Measurements from ENCODE around the gene SV2C.

Gene SV2C

GRCh38 chr5:76204713-76205112 lies 121.5 kb downstream of the SV2C start:
- no peaks in the 10 kb centered on the region for H3K27me3 ChIP-seq (ENCODE audit: low read length)
- no peak overlapping the region for H2AFZ ChIP-seq (ENCODE audit: low read depth, low read length, severe bottlenecking)
- H3K9me2 ChIP-seq (replicated peaks; ENCODE audit: insufficient read depth, low read length), result no peaks in the 10 kb centered on the region
- no peak overlapping the region for H3K4me2 ChIP-seq (ENCODE audit: low read depth, low read length, poor library complexity, severe bottlenecking)
- H4K20me1 ChIP-seq (ENCODE audit: low read depth, low read length), result no peaks in the 10 kb centered on the region
- TF ChIP-seq, protein P1, sequence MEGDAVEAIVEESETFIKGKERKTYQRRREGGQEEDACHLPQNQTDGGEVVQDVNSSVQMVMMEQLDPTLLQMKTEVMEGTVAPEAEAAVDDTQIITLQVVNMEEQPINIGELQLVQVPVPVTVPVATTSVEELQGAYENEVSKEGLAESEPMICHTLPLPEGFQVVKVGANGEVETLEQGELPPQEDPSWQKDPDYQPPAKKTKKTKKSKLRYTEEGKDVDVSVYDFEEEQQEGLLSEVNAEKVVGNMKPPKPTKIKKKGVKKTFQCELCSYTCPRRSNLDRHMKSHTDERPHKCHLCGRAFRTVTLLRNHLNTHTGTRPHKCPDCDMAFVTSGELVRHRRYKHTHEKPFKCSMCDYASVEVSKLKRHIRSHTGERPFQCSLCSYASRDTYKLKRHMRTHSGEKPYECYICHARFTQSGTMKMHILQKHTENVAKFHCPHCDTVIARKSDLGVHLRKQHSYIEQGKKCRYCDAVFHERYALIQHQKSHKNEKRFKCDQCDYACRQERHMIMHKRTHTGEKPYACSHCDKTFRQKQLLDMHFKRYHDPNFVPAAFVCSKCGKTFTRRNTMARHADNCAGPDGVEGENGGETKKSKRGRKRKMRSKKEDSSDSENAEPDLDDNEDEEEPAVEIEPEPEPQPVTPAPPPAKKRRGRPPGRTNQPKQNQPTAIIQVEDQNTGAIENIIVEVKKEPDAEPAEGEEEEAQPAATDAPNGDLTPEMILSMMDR (IDR thresholded peaks at IDR 0.05; ENCODE audit: insufficient read depth, low read length, poor library complexity, severe bottlenecking), result no peak
- TF ChIP-seq EZH2phosphoT487 (conservative IDR thresholded peaks at IDR 0.05; ENCODE audit: low read length), result no peak
- no peaks in the 10 kb centered on the region for H3K79me2 ChIP-seq (ENCODE audit: insufficient read depth, low read length)
- no peak overlapping the region for H3K9ac ChIP-seq (ENCODE audit: low read length)
- H3K36me3 ChIP-seq (ENCODE audit: low read length), result no peaks in the 10 kb centered on the region
- H3K4me3 ChIP-seq (ENCODE audit: insufficient read depth, low read length, poor library complexity, severe bottlenecking), result no peak overlapping the region
- H3K27ac ChIP-seq (ENCODE audit: low read depth, low read length), result no peak overlapping the region
- H3F3A ChIP-seq (ENCODE audit: insufficient read depth), result no peaks in the 10 kb centered on the region
- no peaks in the 10 kb centered on the region for H3K9me3 ChIP-seq (ENCODE audit: insufficient read depth, low read length)

GRCh38 chr5:76207120-76207519 lies 123.9 kb downstream of the SV2C start:
- Histone ChIP-seq H3K27me3 (ENCODE audit: low read length) (no peaks in the 10 kb centered on the region), H3K79me2 (ENCODE audit: insufficient read depth, low read length) (no peaks in the 10 kb centered on the region), H3F3A (ENCODE audit: insufficient read depth) (no peaks in the 10 kb centered on the region), H3K27ac (ENCODE audit: low read depth, low read length) (no peak overlapping the region), H3K36me3 (ENCODE audit: low read length) (no peaks in the 10 kb centered on the region), H3K9me2 (replicated peaks; ENCODE audit: insufficient read depth, low read length) (no peaks in the 10 kb centered on the region), H3K4me3 (ENCODE audit: insufficient read depth, low read length, poor library complexity, severe bottlenecking) (no peak overlapping the region), H3K4me2 (ENCODE audit: low read depth, low read length, poor library complexity, severe bottlenecking) (no peak overlapping the region), H3K9ac (ENCODE audit: low read length) (no peak overlapping the region), H2AFZ (ENCODE audit: low read depth, low read length, severe bottlenecking) (no peak overlapping the region), H4K20me1 (ENCODE audit: low read depth, low read length) (no peaks in the 10 kb centered on the region), H3K9me3 (ENCODE audit: insufficient read depth, low read length) (no peaks in the 10 kb centered on the region)
- TF ChIP-seq EZH2phosphoT487 (conservative IDR thresholded peaks at IDR 0.05; ENCODE audit: low read length), result no peak
- TF ChIP-seq, protein P1 (IDR thresholded peaks at IDR 0.05; ENCODE audit: insufficient read depth, low read length, poor library complexity, severe bottlenecking), result no peak

DNA sequence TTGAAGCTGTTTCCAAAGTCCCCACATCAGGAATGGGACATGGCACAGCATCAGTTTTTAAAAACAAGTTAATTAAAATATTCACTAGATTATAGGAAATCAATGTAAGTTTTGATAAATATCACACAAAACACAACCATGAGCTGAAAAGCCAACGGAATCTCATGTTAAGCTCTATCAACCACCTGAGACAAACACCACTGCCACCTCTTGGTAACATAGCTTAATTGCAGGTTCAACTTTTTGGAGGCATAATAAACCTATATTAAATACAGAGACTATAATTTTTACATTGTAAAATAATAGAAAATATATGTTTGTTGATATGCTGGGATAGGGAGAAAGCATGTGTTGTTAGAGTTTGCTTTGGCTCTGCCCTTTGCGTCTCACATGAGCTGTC lies 126.1 kb downstream of the SV2C start:
- TF ChIP-seq EZH2phosphoT487 (conservative IDR thresholded peaks at IDR 0.05; ENCODE audit: low read length), result no peak
- TF ChIP-seq, protein P1 (IDR thresholded peaks at IDR 0.05; ENCODE audit: insufficient read depth, low read length, poor library complexity, severe bottlenecking), result peak; percentile 25
- Histone ChIP-seq H3K9ac (ENCODE audit: low read length) (no peak overlapping the region), H3K9me3 (ENCODE audit: insufficient read depth, low read length) (no peaks in the 10 kb centered on the region), H3F3A (ENCODE audit: insufficient read depth) (no peaks in the 10 kb centered on the region), H3K4me2 (ENCODE audit: low read depth, low read length, poor library complexity, severe bottlenecking) (no peak overlapping the region), H2AFZ (ENCODE audit: low read depth, low read length, severe bottlenecking) (no peak overlapping the region), H3K9me2 (replicated peaks; ENCODE audit: insufficient read depth, low read length) (no peaks in the 10 kb centered on the region), H3K27me3 (ENCODE audit: low read length) (no peaks in the 10 kb centered on the region), H3K27ac (ENCODE audit: low read depth, low read length) (no peak overlapping the region), H4K20me1 (ENCODE audit: low read depth, low read length) (no peaks in the 10 kb centered on the region), H3K4me3 (ENCODE audit: insufficient read depth, low read length, poor library complexity, severe bottlenecking) (no peak overlapping the region), H3K36me3 (ENCODE audit: low read length) (no peaks in the 10 kb centered on the region), H3K79me2 (ENCODE audit: insufficient read depth, low read length) (no peaks in the 10 kb centered on the region)

Measured in SU-DHL-6 (cell line).